HG03575 (cell line): ENCODE data around the gene KRTAP10-2.

Source experiments
- ATAC-seq: cut with Tn5 transposase; IDR thresholded peaks from one replicate; pipeline ENCODE4 v1.9.1; 2021; ENCODE audit not compliant: unreplicated experiment, insufficient number of reproducible peaks, low FRiP score; ENCODE audit errors: extremely low read depth

The KRTAP10-2 gene

GRCh38 chr21:44548922-44549321 lies 2.4 kb downstream of the KRTAP10-2 start:
- ATAC-seq: no peak

- no peak for ATAC-seq
Measured at GRCh38 chr21:44548381-44548780, 2.9 kb downstream of the KRTAP10-2 start.

GRCh38 chr21:44547656-44548331 lies 3.5 kb downstream of the KRTAP10-2 start:
- no peak for ATAC-seq

- ATAC-seq: no peak
Measured at GRCh38 chr21:44544566-44544965, 6.7 kb downstream of the KRTAP10-2 start.

- no peak for ATAC-seq
Measured at GRCh38 chr21:44542716-44543115, 8.6 kb downstream of the KRTAP10-2 start.

- no peak for ATAC-seq
Measured at GRCh38 chr21:44540741-44541288, 10.5 kb downstream of the KRTAP10-2 start.

- ATAC-seq: no peak
Measured at GRCh38 chr21:44539991-44540666, 11.2 kb downstream of the KRTAP10-2 start, which contains the start of gene KRTAP10-1. Gene KRTAP10-1 (minus strand): TSS chr21:44540195. CDS start chr21:44540150, 45 bp downstream.

GRCh38 chr21:44539046-44539445 lies 12.3 kb downstream of the KRTAP10-2 start:
- ATAC-seq: no peak

- no peak for ATAC-seq
Measured at GRCh38 chr21:44537930-44538911, 13.1 kb downstream of the KRTAP10-2 start.

GRCh38 chr21:44535963-44536362 lies 15.3 kb downstream of the KRTAP10-2 start:
- ATAC-seq: no peak

GRCh38 chr21:44534688-44535087 lies 16.6 kb downstream of the KRTAP10-2 start:
- no peak for ATAC-seq

GRCh38 chr21:44533891-44534627 lies 17.2 kb downstream of the KRTAP10-2 start:
- no peak for ATAC-seq

GRCh38 chr21:44533121-44533890 lies 18.0 kb downstream of the KRTAP10-2 start:
- no peak for ATAC-seq

GRCh38 chr21:44532712-44533111 lies 18.6 kb downstream of the KRTAP10-2 start:
- no peak for ATAC-seq

GRCh38 chr21:44531606-44532564 lies 19.4 kb downstream of the KRTAP10-2 start:
- ATAC-seq: no peak

GRCh38 chr21:44530903-44531605 lies 20.3 kb downstream of the KRTAP10-2 start:
- no peak for ATAC-seq
